HepG2 (cell line): Measurements from ENCODE around the gene PLRG1. TPM values are rescaled to one million over a fixed set of nuclear protein-coding genes. Genes with fewer than 3 reads are reported as not detected.
A peak's percentile ranks its signal among the peaks of the same experiment; 100 is the strongest.

Experiments used
- HMGXB3 ChIP-seq: sonication (generic); formaldehyde crosslinking; IDR thresholded peaks from 2 replicates; pipeline ENCODE4 v1.4.0; 2020; ENCODE audit warnings: missing genetic modification reagents, borderline replicate concordance
- HMGXB4 ChIP-seq, 2 experiments: sonication (generic) in 1 of 2; formaldehyde crosslinking in 1 of 2; IDR thresholded peaks; 2 replicates each; pipeline versions ENCODE4 v1.4.0 to v1.6.1; 2018 to 2020; ENCODE audit warnings: missing genetic modification reagents in 2 of 2, borderline replicate concordance in 1 of 2, low read depth in 1 of 2, mild to moderate bottlenecking in 1 of 2, missing biosample characterization in 1 of 2
- HNRNPL ChIP-seq: fragments of 200-400 bp; formaldehyde crosslinking; IDR thresholded peaks from 2 replicates; pipeline ENCODE4 v1.6.1; 2017; ENCODE audit warnings: mild to moderate bottlenecking, low read depth, low read length
- MAZ ChIP-seq, 2 experiments: sonication (generic) in 1 of 2; formaldehyde crosslinking in 1 of 2; IDR thresholded peaks; 2 replicates each; pipeline versions ENCODE4 v1.5.0 to v1.6.1; 2012 to 2020; ENCODE audit warnings: low read depth in 2 of 2, mild to moderate bottlenecking in 2 of 2, borderline replicate concordance in 1 of 2, improper control_type of control experiment in 1 of 2, low read length in 1 of 2, missing genetic modification reagents in 1 of 2, moderate library complexity in 1 of 2
- SCMH1 ChIP-seq: sonication (generic); formaldehyde crosslinking; IDR thresholded peaks from 2 replicates; pipeline ENCODE4 v1.9.0; 2021; ENCODE audit warnings: missing genetic modification reagents, mild to moderate bottlenecking, borderline replicate concordance
- TIGD3 ChIP-seq: sonication (generic); formaldehyde crosslinking; IDR thresholded peaks from 2 replicates; pipeline ENCODE4 v1.5.1; 2020; ENCODE audit warnings: mild to moderate bottlenecking, missing genetic modification reagents, borderline replicate concordance
- ZBTB21 ChIP-seq: sonication (generic); formaldehyde crosslinking; IDR thresholded peaks from 2 replicates; pipeline ENCODE4 v1.4.0; 2020; ENCODE audit warnings: missing genetic modification reagents
- ZMAT3 ChIP-seq: sonication (generic); formaldehyde crosslinking; conservative IDR thresholded peaks from 2 replicates; pipeline ENCODE4 v1.7.0; 2021; ENCODE audit warnings: missing genetic modification reagents
- ZNF264 ChIP-seq: sonication (generic); formaldehyde crosslinking; IDR thresholded peaks from 2 replicates; pipeline ENCODE4 v1.4.0; 2020; ENCODE audit warnings: missing genetic modification reagents
- ZNF382 ChIP-seq: sonication (generic); formaldehyde crosslinking; IDR thresholded peaks from 2 replicates; pipeline ENCODE4 v1.5.0; 2020; ENCODE audit warnings: missing genetic modification reagents, mild to moderate bottlenecking, borderline replicate concordance
- ZNF383 ChIP-seq: sonication (generic); formaldehyde crosslinking; IDR thresholded peaks from 2 replicates; pipeline ENCODE4 v1.4.0; 2020; ENCODE audit warnings: missing genetic modification reagents, mild to moderate bottlenecking, borderline replicate concordance
- ZNF761 ChIP-seq: sonication (generic); formaldehyde crosslinking; conservative IDR thresholded peaks from 2 replicates; pipeline ENCODE4 v1.4.0; 2020; ENCODE audit warnings: mild to moderate bottlenecking, missing genetic modification reagents
- ZSCAN29 ChIP-seq: sonication (generic); formaldehyde crosslinking; conservative IDR thresholded peaks from 2 replicates; pipeline ENCODE4 v1.4.0; 2020; ENCODE audit warnings: mild to moderate bottlenecking, missing genetic modification reagents
- polyA plus RNA-seq, 8 experiments: library from polyadenylated mRNA; depleted of rRNA in 3 of 8; stranded (reverse) in 7 of 8; unstranded in 1 of 8; fragments of >200 nt; fragmentation: Illumina TruSeq in 4 of 8; extraction: Trizol in 4 of 8; gene quantifications; 2 replicates each; pipeline versions ENCODE4 v1.2.1 to v1.2.3, GENCODE V29; 2011 to 2016; ENCODE audit warnings: low read depth in 4 of 8, missing spikeins in 1 of 8, mixed read lengths in 1 of 8; ENCODE audit not compliant: insufficient read depth in 1 of 8
- total RNA-seq, 5 experiments: library from RNA; depleted of rRNA; stranded (reverse); fragments of >200 nt; fragmentation: Illumina TruSeq; extraction: Trizol; gene quantifications; 2 replicates each; pipeline ENCODE4 v1.2.3, GENCODE V29; 2016; ENCODE audit warnings: low read depth in 1 of 5
- TF ChIP-seq, protein P1 (sequence below): sonication (generic); formaldehyde crosslinking; IDR thresholded peaks from 2 replicates; pipeline ENCODE4 v1.5.0; 2020; ENCODE audit warnings: mild to moderate bottlenecking, missing genetic modification reagents
- TF ChIP-seq, protein P2 (sequence below): sonication (generic); formaldehyde crosslinking; IDR thresholded peaks from 2 replicates; pipeline ENCODE4 v1.5.1; 2020; ENCODE audit warnings: missing genetic modification reagents, mild to moderate bottlenecking, borderline replicate concordance

The PLRG1 gene
- total and polyA plus RNA-seq, 2 of the 13 experiments (the other 11 are each of a cell fraction or from before 2014, with no cell fraction given) = 77.3 to 110 TPM

DNA sequence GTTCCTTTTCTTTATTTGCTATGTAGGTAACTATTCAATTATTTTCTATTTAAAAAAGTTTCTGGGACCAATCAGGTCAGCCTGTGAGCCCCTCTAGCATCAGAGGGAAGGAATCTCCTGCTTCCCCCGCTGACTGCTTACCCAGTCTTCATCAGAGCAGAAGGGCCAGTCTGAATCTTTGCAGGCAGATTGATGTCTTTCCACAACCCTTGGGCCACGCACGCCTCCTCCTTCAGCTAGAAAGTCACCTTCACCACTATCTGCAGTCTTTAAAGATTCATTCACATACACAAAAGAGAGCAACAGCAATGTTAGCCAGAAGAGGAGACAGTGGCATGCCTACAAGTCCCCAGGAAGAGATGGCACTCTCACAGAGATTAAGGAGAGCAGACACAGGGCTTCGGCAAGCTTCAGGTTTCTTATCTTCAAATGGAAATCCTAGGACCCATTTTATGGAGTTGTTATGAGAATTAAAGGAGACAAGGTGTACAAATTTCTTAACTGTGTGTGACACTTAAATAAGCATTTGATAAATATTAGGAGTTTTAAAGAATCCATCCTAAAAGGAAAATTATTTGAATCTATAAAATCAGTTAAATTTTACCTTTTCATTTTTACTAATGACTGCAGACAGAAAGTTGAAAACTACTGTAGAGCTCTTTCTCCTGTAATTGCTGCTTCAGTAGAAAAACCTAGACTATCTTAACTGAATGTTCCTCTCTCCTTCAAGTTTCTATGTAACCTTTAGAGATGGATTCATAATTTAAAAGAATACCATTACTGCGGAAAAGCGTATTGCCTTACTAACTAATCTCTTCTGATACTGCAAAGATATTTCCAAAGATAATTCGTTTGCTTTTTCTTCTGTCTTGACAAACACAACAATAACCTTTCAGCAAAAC lies 39.3 kb upstream of the PLRG1 start (continued):
- TF ChIP-seq ZNF382 (CRISPR knock-in tag) (no peak), HMGXB3 (no peak), HMGXB4 (CRISPR knock-in tag; IDR thresholded peaks at IDR 0.05; ENCODE audit: borderline replicate concordance in 1 of 2, low read depth in 1 of 2) (peak in 1 of 2 experiments; percentile 59; a peak in 1 of 4 replicates), ZNF761 (CRISPR knock-in tag) (0 out of 2 replicates have a peak, but pooled peaks have one; percentile 52), ZNF264 (no peak), ZBTB21 (CRISPR knock-in tag) (no peak), SCMH1 (CRISPR knock-in tag) (no peak), ZSCAN29 (0 out of 2 replicates have a peak, but pooled peaks have one; percentile 44), ZNF383 (CRISPR knock-in tag) (0 out of 2 replicates have a peak, but pooled peaks have one; percentile 38), ZMAT3 (CRISPR knock-in tag) (no peak), MAZ (IDR thresholded peaks at IDR 0.05; ENCODE audit: borderline replicate concordance, low read depth, low read length) (no peak), MAZ (CRISPR knock-in tag; IDR thresholded peaks at IDR 0.05; ENCODE audit: low read depth) (no peak), HNRNPL (no peak), TIGD3 (no peak)
- TF ChIP-seq, protein P1, sequence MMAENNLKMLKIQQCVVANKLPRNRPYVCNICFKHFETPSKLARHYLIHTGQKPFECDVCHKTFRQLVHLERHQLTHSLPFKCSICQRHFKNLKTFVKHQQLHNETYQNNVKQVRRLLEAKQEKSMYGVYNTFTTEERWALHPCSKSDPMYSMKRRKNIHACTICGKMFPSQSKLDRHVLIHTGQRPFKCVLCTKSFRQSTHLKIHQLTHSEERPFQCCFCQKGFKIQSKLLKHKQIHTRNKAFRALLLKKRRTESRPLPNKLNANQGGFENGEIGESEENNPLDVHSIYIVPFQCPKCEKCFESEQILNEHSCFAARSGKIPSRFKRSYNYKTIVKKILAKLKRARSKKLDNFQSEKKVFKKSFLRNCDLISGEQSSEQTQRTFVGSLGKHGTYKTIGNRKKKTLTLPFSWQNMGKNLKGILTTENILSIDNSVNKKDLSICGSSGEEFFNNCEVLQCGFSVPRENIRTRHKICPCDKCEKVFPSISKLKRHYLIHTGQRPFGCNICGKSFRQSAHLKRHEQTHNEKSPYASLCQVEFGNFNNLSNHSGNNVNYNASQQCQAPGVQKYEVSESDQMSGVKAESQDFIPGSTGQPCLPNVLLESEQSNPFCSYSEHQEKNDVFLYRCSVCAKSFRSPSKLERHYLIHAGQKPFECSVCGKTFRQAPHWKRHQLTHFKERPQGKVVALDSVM (CRISPR knock-in tag) = no peak
- TF ChIP-seq, protein P2, sequence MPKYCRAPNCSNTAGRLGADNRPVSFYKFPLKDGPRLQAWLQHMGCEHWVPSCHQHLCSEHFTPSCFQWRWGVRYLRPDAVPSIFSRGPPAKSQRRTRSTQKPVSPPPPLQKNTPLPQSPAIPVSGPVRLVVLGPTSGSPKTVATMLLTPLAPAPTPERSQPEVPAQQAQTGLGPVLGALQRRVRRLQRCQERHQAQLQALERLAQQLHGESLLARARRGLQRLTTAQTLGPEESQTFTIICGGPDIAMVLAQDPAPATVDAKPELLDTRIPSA (CRISPR knock-in tag) = no peak
